ENCODE results near the gene PHETA2.

- no peak for TF ChIP-seq CTCF (IDR thresholded peaks at IDR 0.05)
- no peak for TF ChIP-seq MAX (CRISPR knock-in tag; IDR thresholded peaks at IDR 0.05)
- TF ChIP-seq ZNF425 (CRISPR knock-in tag; conservative IDR thresholded peaks at IDR 0.05), result no peak
- TF ChIP-seq JUN (CRISPR knock-in tag; IDR thresholded peaks at IDR 0.05), result no peak
- TF ChIP-seq ZNF281 (CRISPR knock-in tag; IDR thresholded peaks at IDR 0.05), result no peak
- TF ChIP-seq ATF1 (CRISPR knock-in tag; IDR thresholded peaks at IDR 0.05), result no peak
Observed at GRCh38 chr22:42041784-42042183, 32.3 kb upstream of the PHETA2 start.

Data from WTC11 (cell line).